BJ (cell line): ENCODE measurements around the gene MEAF6. TPM values are rescaled to one million over a fixed set of nuclear protein-coding genes. Genes with fewer than 3 reads are reported as not detected.

Source experiments
- CTCF ChIA-PET: fragments of 350-600 bp; formaldehyde crosslinking; extraction: SDS; loops from one replicate; lab custom pipeline; 2021; ENCODE audit warnings: antibody characterized with exemption, inconsistent platforms; lab: Yijun Ruan, JAX
- POLR2A ChIA-PET: fragments of 300-600 bp; sonication (Branson Sonifier 250); formaldehyde crosslinking; extraction: SDS; loops from one replicate; lab custom pipeline; 2021; ENCODE audit warnings: antibody characterized with exemption; lab: Charles Lee
- DNase-seq: peaks from one replicate; pipeline ENCODE4 v3.0.0-alpha.2; 2011; ENCODE audit warnings: low read depth
- H3K27me3 ChIP-seq: 2 replicates; pipeline ENCODE4 v1.6.0; 2011; ENCODE audit warnings: low read length; ENCODE audit not compliant: control insufficient read depth, insufficient read depth
- H3K36me3 ChIP-seq: 2 replicates; pipeline ENCODE4 v1.5.1; 2011; ENCODE audit warnings: low read length; ENCODE audit not compliant: control insufficient read depth, insufficient read depth
- H3K4me3 ChIP-seq: 2 replicates; pipeline ENCODE4 v1.5.1; 2011; ENCODE audit warnings: low read depth, mild to moderate bottlenecking, control low read depth, low read length
- CTCF ChIP-seq: IDR thresholded peaks from 2 replicates; pipeline ENCODE4 v1.5.1; 2011; ENCODE audit warnings: low read depth, mild to moderate bottlenecking, control low read depth, inconsistent platforms, low read length, moderate library complexity; ENCODE audit not compliant: insufficient read depth
- polyA plus RNA-seq: library from polyadenylated mRNA; depleted of rRNA; stranded (reverse); fragments of >200 nt; gene quantifications from 2 replicates; pipeline ENCODE4 v1.2.3, GENCODE V29; 2011

MEAF6 gene
- polyA plus RNA-seq, 1 experiment = 43.1 TPM

DNA sequence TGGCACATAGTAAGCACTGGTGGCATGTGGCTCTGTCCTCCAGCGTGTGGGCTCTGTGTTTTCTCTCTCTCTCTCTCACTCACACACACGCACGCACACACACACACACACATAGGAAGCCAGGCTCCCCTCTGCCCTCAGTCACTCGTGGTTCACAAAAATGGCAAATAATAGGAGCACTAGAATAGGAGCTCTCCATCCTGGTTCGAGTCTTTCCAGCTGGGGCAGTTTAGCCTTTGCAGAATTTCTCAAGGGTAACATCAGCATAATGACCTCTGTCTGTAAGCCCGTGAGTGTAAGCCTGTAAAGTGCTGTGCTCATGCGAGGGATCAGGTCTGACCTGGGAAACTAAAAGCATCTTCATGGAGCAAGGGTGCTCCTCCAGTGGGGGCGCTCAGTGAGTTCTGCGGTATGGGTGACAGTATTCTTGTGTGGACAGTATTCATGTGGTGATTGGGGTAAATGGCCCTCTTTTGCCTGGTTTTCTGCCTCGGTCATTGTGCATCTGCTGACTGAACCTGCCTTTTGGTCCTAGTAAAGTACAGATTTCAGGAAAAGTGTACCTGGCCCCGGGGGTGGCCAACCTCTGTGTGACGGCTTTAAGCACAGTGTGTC is 41.0 kb downstream of the MEAF6 start:
- CTCF ChIA-PET = interaction anchor here (1.3 to 10.0 kb wide), 3 partner anchors 13 to 33 kb away, joined by 3 to 116 read pairs (median 41); no protein-coding TSS in a partner anchor
- no peak for DNase-seq
- POLR2A ChIA-PET = interaction anchor here (0.6 kb wide), 1 partner anchor 1746 kb away, joined by 7 read pairs; no protein-coding TSS in a partner anchor

GRCh38 chr1:37472994-37473393 is 41.6 kb downstream of the MEAF6 start:
- POLR2A ChIA-PET = no interaction called here
- no peaks in the 10 kb centered on the region for H3K27me3 ChIP-seq
- H3K36me3 ChIP-seq = peaks cover under 1% of the 10 kb centered on the region; the same call in 1 of the 2 replicates

More for the DNA sequence above, 41.0 kb downstream of the MEAF6 start:
- Histone ChIP-seq H3K4me3 (peak overlapping the region; percentile 75), H3K27me3 (no peaks in the 10 kb centered on the region), H3K36me3 (peaks cover 2% of the 10 kb centered on the region; the same call in 1 of the 2 replicates)
- TF ChIP-seq CTCF = peak; percentile 3; the same call in 1 of the 2 replicates

GRCh38 chr1:37472281-37472680 is 42.3 kb downstream of the MEAF6 start:
- H3K36me3 ChIP-seq = no peaks in the 10 kb centered on the region
- POLR2A ChIA-PET = no interaction called here
- CTCF ChIA-PET = interaction anchor here (1.0 to 10.0 kb wide), 6 partner anchors 9 to 956 kb away, joined by 3 to 116 read pairs (median 4); partner anchors contain the start of gene MEAF6
- no peak overlapping the region for H3K4me3 ChIP-seq
- TF ChIP-seq CTCF = no peak
- no peaks in the 10 kb centered on the region for H3K27me3 ChIP-seq
- DNase-seq = no peak

More at GRCh38 chr1:37472994-37473393, 41.6 kb downstream of the MEAF6 start:
- no peak for TF ChIP-seq CTCF
- CTCF ChIA-PET = interaction anchor here (1.3 to 10.0 kb wide), 3 partner anchors 14 to 33 kb away, joined by 3 to 116 read pairs (median 41); no protein-coding TSS in a partner anchor
- H3K4me3 ChIP-seq = no peak overlapping the region
- no peak for DNase-seq

GRCh38 chr1:37471345-37472231 is 43.0 kb downstream of the MEAF6 start:
- ChIA-PET CTCF (interaction anchor here (0.7 to 10.0 kb wide), 6 partner anchors 9 to 955 kb away, joined by 3 to 116 read pairs (median 4); partner anchors contain the start of genes CDCA8 and MEAF6), POLR2A (no interaction called here)
- no peaks in the 10 kb centered on the region for H3K36me3 ChIP-seq
- no peak for DNase-seq
- no peaks in the 10 kb centered on the region for H3K27me3 ChIP-seq
- no peak for TF ChIP-seq CTCF
- H3K4me3 ChIP-seq = peak overlapping the region; percentile 17
